HG03103 (cell line): ENCODE measurements around the gene NUP214.
"Not testable (repeated sequence)": the region's sequence is repeated elsewhere in the genome, so short reads cannot be mapped to it uniquely, and the experiment has no call there.

ENCODE experiments used
- ATAC-seq: cut with Tn5 transposase; IDR thresholded peaks from one replicate; pipeline ENCODE4 v1.9.1; 2021; ENCODE audit warnings: low read depth; ENCODE audit not compliant: unreplicated experiment

The NUP214 gene

DNA sequence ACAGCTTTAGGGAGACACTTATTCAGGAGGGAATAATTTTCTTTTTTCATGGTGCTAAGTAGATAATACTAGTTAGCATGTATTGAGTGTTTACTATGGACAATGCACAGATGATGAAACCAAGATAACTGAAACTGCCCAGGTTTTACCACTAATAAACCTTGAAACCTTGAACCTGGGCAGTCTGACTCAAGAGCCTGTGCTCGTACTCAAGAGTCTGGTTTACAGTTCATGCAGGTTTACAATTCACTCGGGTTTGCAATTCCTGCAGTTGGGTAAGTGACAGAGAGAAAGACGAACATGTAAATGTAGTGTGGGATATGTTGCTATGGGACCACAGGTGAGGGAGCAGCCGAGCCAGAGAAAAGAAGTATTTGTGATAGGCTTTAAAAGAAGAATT lies 28.2 kb downstream of the NUP214 start:
- ATAC-seq = no peak

DNA sequence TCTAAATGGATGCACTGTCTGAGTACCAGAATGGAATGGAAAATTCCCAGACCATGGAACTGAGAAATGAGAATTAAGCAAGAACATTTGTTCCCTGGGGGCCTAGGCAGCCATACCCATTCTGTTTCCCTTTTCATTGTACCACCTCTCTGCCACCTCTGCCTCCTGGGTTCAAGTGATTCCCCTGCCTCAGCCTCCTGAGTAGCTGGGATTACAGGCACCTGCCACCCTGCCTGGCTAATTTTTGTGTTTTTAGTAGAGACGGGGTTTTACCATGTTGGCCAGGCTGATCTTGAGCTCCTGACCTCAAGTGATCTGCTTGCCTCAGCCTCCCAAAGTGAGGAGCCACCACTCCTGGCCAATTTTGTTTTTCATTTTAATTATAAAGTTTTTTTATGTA lies 33.3 kb downstream of the NUP214 start:
- ATAC-seq = not testable (repeated sequence)

DNA sequence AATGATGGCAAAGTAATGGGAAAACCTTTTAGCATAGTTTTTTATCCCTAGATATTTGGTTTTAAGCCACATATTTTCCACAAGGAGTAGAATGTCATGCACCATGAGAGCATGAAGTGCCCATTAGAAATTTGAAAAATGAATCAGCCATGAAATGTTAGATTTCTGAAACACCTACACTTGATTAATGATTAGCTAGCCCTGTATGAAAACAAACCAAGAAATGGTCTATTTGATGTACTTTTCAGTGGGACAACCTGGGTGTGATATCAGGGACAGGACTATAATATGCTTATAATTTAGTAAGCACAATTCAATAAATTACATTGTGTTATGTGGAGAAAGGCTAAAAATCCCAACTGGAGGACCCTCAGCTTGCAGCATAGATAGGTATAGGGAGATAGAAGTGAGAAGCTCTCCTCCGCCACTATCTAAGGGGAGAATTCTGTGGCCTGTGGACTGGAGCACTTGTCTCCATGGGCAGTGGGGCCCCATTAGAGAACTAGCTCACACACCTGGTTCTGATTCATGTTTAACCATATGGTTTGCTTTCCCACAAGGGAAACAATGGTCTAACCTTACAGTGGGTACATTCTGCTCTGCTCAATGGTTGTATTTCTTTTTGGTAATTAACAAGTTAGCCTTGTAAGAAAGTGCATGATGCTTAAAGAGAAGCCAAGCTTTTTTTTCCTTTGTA lies 35.2 kb downstream of the NUP214 start:
- no peak for ATAC-seq

DNA sequence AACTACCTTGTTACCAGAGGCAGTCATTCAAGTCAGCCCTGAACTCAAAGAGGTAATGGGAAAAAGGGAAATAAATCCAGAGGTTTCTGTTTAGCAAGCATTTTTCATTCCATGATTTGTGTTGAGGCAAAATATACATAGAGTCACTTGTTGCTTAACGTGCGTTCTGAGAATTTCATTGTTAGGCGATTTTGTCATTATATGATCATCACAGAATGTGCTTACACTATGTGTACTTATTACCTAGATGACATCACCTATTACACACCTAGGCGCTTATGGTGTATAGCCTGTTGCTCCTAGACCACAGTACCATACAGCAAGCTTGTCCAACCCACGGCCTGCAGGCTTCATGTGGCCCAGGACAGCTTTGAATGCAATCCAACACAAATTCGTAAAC lies 36.2 kb downstream of the NUP214 start:
- no peak for ATAC-seq

DNA sequence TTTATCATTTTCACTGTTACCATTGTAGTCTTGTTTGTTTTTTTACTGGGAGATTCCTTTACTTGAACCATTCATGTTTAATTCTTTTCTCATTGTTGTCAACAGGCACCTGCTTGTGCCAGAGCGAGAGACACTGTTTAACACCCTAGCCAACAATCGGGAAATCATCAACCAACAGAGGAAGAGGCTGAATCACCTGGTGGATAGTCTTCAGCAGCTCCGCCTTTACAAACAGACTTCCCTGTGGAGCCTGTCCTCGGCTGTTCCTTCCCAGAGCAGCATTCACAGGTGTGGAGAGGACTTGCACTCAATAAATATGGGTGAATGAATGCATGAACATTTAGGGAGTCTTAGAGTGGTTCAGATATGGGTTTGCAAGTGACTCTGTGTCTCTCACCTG lies 37.5 kb downstream of the NUP214 start:
- no peak for ATAC-seq

DNA sequence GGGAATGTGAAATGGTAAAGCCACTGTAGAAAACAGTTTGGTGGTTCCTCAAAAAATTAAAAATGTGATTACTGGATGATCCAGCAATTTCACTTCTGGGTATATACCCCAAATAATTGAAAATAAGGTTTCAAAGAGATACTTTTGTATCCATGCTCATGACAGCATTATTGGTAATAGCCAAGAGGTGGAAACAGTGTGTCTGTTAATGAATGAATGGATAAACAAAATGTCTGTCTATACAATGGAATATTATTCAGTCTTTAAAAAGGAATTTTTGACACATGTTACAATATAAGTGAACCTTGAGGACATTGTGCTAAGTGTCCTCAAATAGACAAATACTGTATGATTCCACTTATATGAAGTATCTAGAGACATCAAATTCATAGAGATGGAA lies 40.1 kb downstream of the NUP214 start:
- no peak for ATAC-seq

DNA sequence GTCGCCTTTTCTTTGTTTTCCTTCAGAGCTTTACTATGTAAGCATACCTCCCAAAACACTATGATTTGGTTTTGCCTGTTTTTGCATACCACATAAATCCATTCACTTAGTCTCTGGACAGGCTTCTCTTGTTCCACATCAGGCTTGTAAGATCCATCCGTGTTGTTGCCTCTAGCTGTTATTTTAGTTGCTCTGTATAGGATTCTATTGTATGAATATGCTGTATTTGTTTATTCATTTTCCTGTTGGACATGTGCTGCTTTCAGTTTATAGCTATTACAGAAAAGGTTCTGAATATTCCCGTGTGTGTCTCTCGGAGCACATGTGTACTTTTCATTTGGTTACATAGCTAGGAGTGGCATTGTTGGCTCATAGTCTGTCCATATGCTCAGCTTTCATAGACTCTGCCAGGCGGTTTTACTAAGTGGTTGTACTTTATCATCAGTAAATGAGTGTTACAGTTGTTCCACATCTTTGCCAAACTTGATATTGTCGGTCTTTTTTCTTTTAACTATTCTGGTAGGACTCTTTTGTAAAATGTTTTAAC lies 41.8 kb downstream of the NUP214 start:
- ATAC-seq = no peak

DNA sequence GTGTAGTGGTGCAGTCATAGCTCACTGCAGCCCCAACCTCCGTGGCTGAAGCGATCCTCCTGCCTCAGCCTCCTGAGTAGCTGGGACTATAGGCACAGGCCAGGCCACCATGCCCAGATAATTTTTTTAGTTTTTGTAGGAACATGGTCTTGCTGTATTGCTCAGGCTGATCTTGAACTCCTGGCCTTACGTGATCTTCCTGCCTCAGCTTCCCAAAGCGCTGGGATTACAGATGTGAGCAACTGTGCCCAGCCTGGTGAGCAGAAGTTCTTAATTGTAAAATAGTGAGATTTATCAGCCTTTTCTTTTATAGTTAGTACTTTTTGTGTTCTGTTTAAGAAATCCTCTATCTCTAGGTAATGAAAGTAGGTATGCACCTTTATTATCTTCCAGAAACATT lies 42.5 kb downstream of the NUP214 start:
- no peak for ATAC-seq

DNA sequence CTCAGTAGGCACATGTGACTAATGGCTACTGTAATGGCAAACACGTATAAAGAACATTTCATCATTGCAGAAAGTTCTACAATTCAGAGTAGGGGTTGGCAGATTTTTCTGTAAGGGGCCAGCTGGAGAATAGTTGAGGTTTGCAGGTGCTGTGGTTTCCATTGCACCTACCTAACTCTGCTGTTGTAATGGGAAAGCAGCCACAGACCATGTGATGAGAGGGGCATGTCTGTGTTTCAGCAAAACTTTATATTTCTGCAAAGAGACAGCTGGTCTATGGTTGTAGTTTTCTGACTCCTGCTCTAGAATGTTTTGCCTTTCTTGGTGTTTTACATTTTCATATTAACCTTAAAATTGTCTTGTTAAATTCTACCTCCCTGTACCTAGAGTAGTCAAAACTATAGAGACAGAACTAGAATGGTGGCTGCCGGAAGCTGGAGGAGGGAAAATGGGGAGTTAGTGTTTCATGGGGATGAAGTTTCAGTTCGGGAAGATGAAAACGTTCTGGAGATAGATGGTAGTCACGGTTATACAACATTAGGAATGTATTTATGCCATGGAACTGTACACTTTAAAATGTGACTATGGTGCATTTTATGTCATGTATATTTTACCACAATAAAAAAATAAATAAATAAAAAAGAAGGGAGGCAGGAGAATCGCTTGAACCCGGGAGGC lies 44.3 kb downstream of the NUP214 start:
- ATAC-seq = no peak

DNA sequence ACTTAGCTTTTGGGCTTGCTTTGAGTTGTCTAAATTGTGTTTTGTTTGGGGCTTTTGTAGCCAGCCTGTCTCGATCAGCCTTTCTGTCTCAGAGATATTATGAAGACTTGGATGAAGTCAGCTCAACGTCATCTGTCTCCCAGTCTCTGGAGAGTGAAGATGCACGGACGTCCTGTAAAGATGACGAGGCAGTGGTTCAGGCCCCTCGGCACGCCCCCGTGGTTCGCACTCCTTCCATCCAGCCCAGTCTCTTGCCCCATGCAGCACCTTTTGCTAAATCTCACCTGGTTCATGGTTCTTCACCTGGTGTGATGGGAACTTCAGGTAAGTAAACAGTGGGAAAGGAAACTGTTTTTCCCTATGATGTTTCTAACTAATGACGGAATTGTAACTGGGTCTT lies 48.6 kb downstream of the NUP214 start:
- no peak for ATAC-seq

DNA sequence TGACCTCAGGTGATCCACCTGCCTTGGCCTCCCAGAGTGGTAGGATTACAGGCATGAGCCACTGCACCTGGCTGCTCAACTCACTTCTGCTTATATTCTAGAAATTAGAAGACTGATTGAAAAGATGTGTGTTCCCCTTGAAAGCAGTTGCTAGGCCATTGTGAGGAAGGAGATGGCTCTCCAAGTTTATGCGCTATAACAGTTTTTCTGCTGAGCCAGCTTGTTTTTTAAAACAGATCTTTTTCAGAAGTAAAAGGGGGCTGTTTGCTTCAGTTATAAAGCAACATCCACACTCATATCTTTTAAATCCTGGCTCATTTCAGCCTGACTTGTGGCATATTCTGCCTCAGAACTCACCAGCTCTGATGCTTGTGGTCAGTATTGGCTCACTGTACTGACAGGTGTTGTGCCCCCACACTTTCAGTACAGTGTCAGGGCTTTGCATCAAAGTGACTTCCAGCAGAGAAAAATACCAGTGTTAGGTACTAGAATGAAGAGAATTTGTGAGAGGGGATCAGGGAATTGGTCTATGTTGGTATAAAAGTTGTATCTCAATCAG lies 49.4 kb downstream of the NUP214 start:
- no peak for ATAC-seq

DNA sequence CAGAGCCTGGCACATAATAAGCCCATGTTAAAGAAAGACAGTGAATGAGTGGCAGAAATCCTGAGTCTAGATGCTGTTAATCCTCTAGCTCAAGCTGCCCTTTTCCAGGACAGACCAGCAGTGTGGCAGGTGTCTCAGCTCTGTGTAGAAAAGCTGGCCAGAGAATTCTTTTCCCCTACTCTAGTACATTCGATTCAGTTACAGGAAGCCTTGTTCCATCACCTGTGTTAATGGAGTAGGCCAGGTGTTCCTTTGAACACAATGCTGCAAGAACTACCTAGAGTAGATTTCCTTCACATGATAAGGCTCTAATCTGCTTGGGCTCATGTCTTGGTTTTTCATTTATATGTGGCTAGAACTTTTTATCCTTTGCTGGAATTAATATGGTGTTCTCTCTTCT lies 52.5 kb downstream of the NUP214 start:
- no peak for ATAC-seq

DNA sequence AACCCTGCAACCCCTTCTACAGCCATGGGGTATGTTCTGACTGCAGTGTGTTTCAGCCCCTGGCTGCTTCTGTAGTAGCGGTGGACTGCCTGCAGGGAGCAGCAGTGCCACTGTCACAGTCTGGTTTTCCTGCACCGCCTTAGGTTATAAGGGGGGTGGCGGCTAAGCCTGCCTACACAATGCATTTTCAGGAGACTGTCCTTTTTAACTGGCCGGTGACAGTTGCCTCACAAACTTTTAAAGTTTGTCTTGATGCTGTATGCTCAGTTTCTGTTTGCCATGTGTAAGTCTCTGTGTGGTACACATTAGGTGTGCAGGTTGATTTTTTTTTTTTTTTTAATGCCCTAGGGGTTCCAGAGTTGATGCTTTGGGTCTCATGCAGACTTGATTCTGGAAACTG lies 53.0 kb downstream of the NUP214 start:
- no peak for ATAC-seq

DNA sequence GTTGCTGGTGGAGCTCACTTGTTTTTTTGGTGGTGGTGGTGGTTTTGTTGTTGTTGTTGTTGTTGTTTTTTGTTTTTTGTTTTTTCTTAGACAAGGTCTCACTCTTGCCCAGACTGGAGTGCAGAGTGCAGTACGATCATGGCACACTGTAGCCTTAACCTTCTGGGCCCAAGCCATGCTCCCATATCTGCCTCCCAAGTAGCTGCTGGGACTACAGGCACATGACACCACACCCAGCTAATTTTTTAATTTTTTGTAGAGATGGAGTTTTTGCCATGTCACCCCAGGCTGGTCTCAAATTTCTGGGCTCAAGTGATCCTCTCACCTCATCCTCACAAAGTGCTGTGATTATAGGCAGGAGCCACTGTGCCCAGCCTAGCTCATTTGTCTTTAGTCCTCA lies 53.5 kb downstream of the NUP214 start:
- ATAC-seq = no peak

DNA sequence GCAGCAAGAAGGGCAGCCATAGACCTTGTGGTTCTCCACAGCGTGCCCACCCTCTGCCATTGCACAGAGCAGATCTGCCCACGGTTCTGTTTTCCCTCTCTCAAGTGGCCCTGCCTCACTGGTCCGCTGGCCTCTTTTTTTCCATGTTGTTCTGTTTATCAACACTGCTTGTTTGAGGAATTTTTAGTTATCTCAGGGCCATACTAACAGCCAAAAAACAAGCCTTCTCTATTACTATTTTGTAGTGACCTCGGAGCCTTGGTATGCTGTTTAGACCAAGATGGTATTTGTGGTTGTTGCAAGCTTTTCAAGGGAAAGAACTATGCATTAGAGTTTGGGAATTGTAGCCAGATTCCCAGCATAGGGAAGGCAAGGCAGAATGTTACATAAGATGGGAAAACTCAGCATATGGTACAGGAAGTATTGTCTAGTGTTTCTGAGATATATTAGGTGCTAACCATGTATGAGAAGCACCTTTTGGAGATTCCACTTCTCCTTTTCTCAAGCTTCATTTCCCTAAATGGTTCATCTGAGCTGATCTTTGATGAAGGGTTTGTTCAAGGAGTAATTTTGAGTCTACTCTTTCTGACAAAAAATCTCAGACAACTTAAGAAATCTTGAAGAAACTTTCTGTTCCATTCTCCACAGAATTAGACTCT lies 54.3 kb downstream of the NUP214 start:
- ATAC-seq = no peak

DNA sequence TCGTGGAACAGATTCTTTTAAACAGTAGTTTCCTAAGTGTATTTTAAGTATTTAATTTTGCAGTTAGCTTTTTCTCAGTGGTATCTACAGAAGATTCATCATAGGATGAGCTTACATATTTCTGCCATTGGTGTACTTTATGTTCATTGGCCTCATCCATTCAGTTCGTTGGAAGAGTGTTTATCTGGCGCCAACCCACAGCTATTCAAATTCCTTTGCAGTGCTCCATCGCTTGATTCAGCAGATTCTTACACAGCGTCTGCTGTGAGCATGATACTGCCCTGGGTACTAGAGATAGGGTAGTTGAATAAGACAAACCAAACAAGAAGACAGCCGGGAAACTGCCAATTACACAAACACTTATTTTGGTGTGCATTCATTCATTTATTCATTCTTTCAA lies 55.1 kb downstream of the NUP214 start:
- ATAC-seq = no peak

DNA sequence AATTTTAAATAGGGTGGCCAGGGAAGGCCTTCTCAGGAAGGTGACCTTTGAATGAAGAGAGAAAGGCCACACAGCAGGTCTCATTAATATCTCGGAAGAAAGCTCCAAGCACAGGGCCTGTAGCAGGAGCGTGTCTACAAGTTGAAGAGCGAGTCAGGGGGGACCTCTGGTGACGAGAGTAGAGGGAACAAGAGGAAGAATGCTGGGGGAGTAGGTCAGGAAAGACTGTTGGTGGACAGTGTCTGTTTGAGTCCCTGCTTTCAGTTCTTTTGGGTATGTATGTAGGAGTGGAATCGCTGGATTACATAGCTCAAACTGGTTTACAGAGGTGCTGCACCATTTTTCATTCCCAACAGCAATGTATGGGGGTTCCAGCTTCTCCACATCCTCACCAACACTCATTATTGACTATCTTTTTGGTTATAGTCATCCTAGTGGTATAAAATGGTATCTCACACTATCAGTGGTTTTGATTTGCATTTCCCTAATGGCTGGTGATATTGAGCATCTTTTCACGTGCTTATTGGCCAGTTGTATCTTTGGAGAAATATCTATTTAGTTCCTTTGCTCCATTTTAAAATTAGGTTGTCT lies 55.8 kb downstream of the NUP214 start:
- no peak for ATAC-seq

DNA sequence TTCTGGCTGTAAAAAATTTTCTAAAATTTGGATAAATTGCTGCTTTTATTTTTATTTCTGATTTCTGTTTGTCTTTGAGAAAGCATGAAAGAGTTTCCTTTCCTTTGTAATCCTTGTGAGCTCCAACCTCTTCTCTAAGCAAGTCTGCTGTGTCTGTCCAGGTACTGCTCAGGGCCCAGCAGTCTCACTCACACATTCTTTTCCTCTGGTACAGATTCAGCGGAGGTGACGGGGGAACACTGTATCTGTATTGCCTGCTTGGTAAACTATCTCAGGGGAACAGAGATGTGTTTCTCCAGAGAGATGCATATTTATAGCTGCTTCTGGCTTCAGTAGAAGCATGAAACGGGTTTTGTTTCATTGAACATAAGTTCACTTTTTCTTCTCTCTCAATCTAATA lies 60.5 kb downstream of the NUP214 start:
- ATAC-seq = no peak

DNA sequence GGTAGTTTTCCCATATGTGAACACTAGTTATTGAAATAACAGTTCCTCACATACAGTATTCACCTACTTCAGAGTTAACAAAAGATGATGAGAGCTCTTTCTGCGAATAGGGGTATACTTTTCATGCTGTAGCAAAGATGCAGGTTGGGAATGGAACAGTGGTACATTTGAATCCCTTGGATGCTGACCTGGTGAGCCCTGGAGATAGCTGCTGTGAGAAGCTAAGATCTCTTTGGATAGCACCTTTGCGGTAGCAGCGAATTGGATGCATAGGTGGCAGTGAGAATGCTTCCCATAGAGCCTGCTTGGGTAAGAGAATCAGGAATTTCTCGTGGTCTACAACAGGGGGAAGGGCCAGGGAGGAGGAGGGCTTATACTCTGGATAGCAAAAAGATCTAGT lies 61.2 kb downstream of the NUP214 start:
- no peak for ATAC-seq

DNA sequence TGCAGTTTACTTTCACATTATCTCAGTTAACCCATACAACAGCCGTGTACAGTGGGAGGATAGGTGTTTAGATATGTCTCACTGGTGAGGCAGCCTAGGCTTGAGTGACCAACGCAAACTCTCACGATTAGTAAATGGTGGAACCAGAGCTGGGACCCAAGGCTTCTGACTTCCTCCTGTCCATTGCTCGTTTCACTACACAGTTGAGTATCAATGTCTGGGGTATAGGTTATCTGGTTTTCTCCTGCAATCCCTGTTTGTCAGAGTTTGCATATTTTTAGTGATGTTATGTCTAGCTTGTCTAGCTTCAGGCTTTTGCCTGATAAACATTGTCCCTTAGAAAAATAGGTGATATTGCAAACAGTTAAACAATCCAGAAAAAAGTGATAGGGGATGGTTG lies 62.6 kb downstream of the NUP214 start:
- no peak for ATAC-seq

DNA sequence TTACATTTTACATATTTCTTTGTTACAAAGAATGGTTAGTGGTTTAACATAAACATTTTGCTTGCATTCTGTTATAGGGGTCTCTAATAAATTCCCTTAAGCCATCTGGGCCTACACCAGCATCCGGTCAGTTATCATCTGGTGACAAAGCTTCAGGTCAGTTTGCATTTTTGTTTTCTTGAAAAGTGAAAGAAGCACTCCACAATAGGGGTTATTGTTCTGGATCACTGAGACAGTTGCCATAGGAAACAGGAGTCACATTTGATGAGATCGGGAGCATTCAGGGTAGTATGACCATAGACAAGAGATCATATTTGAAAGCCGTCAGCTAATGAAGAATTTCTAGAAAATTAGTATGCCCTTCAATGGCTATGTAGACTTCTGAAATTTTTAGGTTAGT lies 63.6 kb downstream of the NUP214 start:
- ATAC-seq = no peak
